GM03348 (cell line): ENCODE results near the gene HDGFL2.

ENCODE experiments used
- DNase-seq: peaks from one replicate; pipeline ENCODE4 v3.0.0; 2012; ENCODE audit warnings: low spot score

HDGFL2 gene

DNA sequence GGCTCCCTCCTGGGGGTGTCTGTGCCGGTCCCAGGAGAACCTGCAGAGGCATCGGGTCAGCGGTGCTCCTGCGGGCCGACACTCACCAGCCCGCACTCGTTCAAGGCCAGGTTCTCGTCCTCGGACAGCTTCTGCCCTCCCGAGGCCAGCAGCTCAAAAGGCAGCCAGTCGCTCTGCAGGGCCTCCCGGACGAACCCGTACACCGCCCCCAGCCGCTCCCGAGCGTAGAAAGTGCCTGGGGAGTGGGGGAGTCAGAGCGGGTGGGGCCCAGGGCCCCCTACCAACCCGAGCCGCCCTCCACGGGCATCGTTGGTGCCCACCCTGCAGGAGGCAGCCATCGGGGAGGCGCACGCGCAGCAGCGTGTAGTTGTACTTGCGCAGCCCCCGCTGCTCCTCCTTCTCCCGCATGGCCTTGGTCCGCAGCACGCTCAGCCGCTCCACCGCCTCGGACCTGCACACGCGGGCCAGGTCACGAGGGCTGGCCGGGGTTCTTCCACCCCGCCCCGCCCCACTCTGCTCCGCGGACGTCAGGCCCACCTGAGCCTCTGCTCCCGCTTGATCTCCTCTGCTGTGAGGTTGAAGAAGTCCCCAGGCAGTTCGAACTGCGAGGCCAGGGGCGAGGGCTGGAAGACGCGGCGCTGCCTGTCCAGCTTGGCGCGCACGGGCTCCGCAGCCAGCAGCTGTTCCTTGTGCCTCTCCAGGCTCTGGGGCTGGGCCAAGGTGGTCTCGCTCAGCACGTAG is 26.0 kb upstream of the HDGFL2 start:
- no peak for DNase-seq

DNA sequence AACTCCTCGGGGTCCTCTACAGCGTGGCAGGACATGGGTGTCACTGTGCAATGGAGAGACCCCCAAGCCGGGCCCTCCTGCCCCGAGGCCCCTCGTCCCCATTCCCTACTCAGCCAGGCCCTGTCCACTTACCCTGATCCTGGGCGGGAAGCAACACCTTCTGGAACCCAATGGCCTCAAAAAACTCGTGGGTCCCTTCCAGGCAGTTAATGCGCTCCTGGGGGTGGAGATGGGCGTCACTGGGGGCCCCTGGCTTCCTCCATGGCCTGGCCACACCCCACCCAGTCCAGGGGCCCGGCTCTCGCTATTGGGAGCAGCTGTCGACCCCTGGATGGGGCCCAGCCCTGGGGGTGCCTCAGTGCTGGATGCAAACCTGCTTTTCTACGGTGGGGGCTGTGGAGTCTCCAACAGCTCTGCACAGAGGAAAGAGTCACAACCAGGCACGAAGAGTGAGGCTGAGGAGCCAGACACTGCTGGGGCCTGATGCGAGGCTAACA is 25.3 kb upstream of the HDGFL2 start:
- DNase-seq: no peak

DNA sequence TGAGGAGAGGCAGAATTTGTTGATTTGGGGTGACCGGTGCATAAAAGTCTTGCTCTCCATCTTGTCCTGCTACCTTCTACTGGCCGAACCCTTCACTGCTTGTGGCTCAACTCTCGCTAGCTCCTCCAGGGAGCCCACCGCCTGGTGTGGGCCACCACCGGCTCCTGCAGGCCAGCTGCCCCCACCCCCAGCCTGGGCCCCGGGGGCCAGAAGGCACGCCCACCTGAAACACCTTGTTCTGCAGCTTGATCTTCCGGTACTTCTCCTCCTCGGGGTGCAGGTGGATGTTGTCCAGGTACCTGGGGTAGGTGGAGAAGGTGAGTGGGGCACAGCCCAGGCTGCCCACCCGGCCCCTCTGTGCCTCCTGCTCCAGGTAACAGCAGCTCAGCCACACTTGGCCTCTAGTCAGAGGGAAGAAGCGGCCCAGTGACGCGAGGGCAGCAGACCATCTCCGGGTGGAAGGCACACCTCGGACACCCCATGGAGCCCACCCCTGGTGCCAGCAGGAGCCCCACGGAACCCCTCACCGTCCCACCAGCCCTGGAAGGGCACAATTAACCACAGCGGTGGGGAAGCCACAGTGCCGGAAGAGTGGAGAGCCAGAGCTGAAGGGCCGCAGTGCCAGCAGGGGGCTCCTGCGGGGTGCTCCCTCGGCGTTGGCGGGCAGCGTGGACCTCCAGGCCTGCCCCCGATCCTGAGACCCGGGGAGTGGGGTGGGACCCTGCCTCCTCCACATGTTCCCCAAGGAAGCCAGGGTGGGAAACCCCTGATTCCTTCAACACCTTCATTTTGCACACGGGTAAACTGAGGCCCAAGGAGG is 24.6 kb upstream of the HDGFL2 start:
- no peak for DNase-seq

GRCh38 chr19:4448147-4448985 is 23.7 kb upstream of the HDGFL2 start:
- no peak for DNase-seq

- DNase-seq: no peak
These were observed 23.0 kb upstream of the HDGFL2 start for GRCh38 chr19:4449022-4449638.

- DNase-seq: no peak
These were observed 22.5 kb upstream of the HDGFL2 start for GRCh38 chr19:4449639-4450028.

- DNase-seq: no peak
These were observed 19.7 kb upstream of the HDGFL2 start for GRCh38 chr19:4452230-4452990.

DNA sequence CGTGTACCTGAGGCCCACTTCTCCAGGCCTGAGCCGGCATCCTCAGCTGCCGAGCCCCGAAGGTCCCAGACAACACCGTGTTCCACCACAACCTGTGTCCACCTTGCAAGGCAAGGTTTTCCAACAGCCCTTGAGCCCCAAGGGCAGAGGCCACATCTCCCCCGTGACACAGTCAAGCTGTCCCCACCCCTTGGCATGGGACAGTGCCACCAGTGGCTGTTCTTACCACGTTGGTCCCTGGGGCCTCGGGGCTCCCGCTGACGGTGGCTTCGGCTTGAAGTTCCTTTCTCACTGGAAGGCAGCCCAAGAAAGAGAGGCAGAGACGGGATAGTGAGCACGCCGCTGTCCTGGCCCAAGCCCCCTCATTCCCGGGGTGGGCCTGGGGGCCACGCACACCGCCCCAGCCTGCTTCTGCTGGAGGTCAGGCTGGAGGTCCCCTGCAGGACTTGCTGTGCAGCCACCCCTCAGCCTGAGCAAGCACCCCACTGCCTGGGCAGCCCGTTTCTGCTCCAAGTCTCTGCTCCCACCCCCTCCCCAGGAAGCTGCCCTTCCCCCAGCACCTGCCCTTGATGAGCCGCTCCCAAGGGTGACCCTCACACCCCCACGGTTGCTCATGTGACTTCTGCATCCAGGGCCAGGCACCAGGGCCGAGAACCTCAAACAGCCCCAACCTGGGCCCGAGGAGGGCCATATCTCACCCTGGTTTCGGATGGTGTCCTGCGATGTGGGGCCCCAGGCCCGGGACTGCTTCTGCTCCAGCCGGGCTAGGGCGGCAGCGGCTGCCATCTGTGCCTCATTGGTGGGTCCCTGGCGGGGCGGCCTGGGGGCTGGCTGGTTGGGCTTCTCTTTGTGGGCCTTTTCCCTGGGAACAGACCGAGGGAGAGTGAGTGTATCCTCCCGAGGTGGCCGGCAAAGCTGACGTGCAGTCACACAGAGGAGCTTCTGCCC is 18.6 kb upstream of the HDGFL2 start:
- DNase-seq: no peak

GRCh38 chr19:4454747-4455718 is 17.1 kb upstream of the HDGFL2 start:
- peak; percentile 78 for DNase-seq

DNA sequence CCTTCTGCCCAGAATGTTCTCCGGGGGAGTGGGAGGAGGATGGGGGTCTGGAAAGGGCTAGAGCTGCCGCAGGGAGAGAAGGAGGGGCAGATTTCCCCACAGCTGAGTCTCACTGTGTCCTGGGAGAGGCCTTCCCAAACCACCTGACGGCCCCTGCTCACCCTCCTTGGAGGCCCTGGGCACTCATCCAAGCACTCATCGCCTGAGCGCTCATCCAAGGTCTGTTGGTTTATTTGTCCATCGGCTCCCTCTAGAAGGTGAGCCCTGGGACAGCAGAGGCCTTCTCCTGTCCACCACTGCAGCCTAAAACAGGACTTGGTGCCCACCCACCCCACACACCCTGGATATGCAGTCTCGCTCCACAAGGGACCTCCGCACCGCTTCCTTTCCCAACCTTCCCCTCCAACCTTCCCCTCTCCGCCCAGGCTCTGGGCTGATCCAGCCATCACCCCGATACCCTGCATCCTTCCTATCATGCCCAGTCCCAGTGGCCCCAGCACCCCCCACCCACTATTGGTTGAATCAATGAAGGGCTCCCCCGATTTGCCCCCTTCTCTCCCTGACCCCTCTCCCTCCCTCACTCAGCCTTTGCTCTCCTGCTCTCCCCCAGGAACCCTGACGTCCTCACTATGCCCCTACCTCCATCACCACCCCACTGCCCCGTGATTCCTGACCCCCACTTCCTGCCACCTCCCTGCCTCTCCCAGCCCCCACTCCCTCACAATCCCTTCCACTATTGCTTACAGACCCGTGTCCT is 16.2 kb upstream of the HDGFL2 start:
- peak; percentile 65 for DNase-seq

DNA sequence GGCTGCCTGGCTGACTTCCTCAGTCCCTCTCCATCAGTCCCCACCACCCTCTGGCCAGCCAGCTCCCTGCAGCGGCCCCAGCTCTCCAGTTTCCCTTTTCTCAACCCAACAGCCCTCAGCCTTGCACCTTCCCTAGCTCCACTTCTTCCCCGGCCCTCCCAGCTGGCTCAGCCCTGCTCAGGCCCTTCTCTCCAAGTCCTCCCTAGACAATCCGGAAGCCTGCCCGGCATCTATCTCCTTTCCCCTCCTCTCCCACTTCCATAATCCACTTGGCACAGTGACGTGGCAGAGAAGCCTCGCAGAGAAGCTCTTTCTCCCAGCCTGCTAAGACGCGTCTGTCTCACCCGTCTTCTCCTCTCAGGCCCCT is 15.6 kb upstream of the HDGFL2 start:
- peak; percentile 58 for DNase-seq

GRCh38 chr19:4456843-4457653 is 15.0 kb upstream of the HDGFL2 start:
- peak; percentile 91 for DNase-seq

- DNase-seq: peak; percentile 93
These were observed 14.3 kb upstream of the HDGFL2 start, which contains the start of gene UBXN6 for GRCh38 chr19:4457654-4458395. UBXN6 (minus strand) TSS chr19:4457794; CDS start chr19:4457697, 97 bp downstream.

DNA sequence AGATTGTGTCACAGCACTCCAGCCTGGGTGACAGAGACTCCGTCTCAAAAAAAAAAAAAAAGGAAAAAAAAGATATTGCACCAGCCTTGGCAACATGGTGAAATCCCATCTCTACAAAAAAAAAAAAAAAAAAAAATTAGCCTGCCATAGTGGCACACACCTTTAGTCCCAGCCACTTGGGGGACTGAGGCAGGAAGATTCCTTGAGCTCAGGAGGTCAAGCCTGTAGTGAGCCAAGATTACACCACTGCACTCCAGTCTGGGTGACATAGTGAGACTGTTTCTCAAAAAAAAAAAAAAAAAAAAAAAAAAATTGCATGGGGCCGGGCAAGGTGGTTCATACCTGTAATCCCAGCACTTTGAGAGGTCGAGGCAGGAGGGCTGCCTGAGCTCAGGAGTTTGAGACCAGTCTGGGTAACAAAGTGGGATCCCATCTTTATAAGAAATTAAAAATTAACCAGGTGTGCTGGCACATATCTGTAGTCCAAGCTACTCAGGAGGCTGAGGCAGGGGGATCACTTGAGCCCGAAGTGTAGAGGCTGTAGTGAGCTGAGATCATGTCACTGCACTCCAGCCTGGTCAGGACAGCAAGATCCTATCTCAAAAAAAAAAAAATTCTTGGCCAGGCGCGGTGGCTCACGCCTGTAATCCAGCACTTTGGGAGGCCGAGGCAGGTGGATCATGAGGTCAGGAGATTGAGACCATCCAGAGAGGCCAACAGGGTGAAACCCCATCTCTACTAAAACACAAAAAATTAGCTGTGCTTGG is 7.1 kb upstream of the HDGFL2 start:
- DNase-seq: no peak

DNA sequence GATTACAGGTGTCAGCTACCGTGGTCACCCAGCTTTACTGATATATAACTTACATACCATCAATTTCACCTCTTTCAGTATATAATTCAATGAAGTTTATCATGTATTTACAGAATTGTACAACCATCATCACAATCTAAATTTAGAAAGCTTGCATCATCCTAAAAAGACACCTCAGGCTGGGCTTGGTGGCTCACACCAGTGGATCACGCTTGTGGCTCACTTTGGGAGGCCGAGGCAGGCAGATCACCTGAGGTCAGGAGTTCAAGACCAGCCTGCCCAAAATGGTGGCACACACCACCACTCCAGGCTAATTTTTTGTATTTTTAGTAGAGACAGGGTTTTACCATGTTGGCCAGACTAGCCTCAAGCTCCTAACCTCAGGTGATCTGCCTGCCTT is 4.3 kb upstream of the HDGFL2 start:
- no peak for DNase-seq
